ENCODE results near the gene CYFIP2. TPM values are rescaled to one million over a fixed set of nuclear protein-coding genes. Genes with fewer than 3 reads are reported as not detected.
A peak's percentile ranks its signal among the peaks of the same experiment; 100 is the strongest.

Gene CYFIP2
- total RNA-seq, 2 experiments from 2014 or later: 452 to 606 TPM

DNA sequence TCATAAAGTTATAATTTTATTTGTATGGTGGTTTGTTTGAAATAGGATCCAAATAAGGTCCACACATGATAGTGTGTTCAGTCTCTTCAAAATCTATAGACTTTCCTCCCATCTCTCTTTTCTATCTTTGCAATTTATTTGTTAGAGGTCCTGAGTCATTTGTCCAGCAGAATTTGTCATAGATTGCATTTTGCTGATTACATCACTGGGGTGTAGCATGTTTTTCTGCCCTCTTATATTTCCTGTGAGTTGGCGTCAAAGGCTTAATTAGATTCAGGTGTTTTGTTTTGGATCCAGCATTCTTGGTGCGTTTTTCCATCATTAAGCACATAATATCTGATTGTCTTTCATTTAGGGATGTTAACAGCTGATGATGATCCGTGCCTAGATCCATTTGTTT lies 15.0 kb downstream of the CYFIP2 start:
- CTCF ChIA-PET: interaction anchor here (0.6 kb wide), 1 partner anchor 28 kb away, joined by 3 read pairs; no protein-coding TSS in a partner anchor

GRCh38 chr5:157282150-157282549 lies 16.2 kb downstream of the CYFIP2 start:
- Mint-ChIP-seq H3K4me1 (peaks cover 83% of the 10 kb centered on the region), H3K36me3 (ENCODE audit: low read depth) (peaks cover 62% of the 10 kb centered on the region), H3K27ac (no peak overlapping the region), H3K9me3 (peaks cover 11% of the 10 kb centered on the region), H3K4me3 (no peak overlapping the region), H3K27me3 (no peaks in the 10 kb centered on the region)
- POLR2A ChIA-PET: no interaction called here
- CTCF ChIA-PET: interaction anchor here (2.6 kb wide), 1 partner anchor 10 kb away, joined by 7 read pairs; no protein-coding TSS in a partner anchor
- DNase-seq: no peak

More for the DNA sequence above, 15.0 kb downstream of the CYFIP2 start:
- Mint-ChIP-seq H3K4me3 (no peak overlapping the region), H3K9me3 (peaks cover 11% of the 10 kb centered on the region), H3K36me3 (ENCODE audit: low read depth) (peaks cover 63% of the 10 kb centered on the region), H3K27ac (peak overlapping the region; percentile 26), H3K4me1 (peaks cover 92% of the 10 kb centered on the region), H3K27me3 (no peaks in the 10 kb centered on the region)
- POLR2A ChIA-PET: no interaction called here
- no peak for DNase-seq

DNA sequence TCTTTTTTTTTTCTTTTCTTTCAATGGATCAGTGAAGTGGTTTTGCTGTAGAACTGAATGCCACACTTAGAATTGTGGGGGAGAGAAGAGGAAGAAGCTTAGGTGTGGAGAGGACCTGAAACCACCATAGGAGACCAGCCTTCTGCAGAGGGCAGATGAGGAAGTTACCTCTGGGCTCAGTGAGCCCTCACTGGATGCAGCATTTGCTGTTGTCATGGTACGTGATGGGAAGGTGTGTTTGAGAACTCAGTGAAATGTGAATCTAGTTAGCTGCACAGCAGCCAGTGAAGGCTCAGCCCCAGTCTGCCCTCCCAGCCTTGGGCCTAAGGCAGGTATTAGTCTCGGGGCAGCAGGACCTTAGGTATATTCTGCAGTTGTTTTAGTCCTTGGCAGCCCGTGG lies 17.5 kb downstream of the CYFIP2 start:
- Mint-ChIP-seq H3K27ac (peak overlapping the region; percentile 66), H3K4me1 (peaks cover 85% of the 10 kb centered on the region), H3K36me3 (ENCODE audit: low read depth) (peaks cover 66% of the 10 kb centered on the region), H3K9me3 (peaks cover 11% of the 10 kb centered on the region), H3K27me3 (no peaks in the 10 kb centered on the region), H3K4me3 (peak overlapping the region; percentile 20)
- CTCF ChIA-PET: interaction anchor here (1.1 to 2.6 kb wide), 2 partner anchors 11 to 13 kb away, joined by 3 to 7 read pairs; no protein-coding TSS in a partner anchor
- DNase-seq: peak; percentile 59
- POLR2A ChIA-PET: no interaction called here

GRCh38 chr5:157284458-157285212 lies 18.7 kb downstream of the CYFIP2 start:
- Mint-ChIP-seq H3K27me3 (no peaks in the 10 kb centered on the region), H3K9me3 (peaks cover 11% of the 10 kb centered on the region), H3K36me3 (ENCODE audit: low read depth) (peaks cover 71% of the 10 kb centered on the region), H3K4me1 (peaks cover 85% of the 10 kb centered on the region), H3K4me3 (no peak overlapping the region), H3K27ac (no peak overlapping the region)
- CTCF ChIA-PET: interaction anchor here (2.6 kb wide), 1 partner anchor 12 kb away, joined by 7 read pairs; no protein-coding TSS in a partner anchor
- POLR2A ChIA-PET: no interaction called here
- DNase-seq: no peak

- Mint-ChIP-seq H3K4me3 (no peak overlapping the region), H3K9me3 (peaks cover 11% of the 10 kb centered on the region), H3K36me3 (ENCODE audit: low read depth) (peaks cover 73% of the 10 kb centered on the region), H3K27me3 (no peaks in the 10 kb centered on the region), H3K27ac (no peak overlapping the region), H3K4me1 (peaks cover 86% of the 10 kb centered on the region)
- CTCF ChIA-PET: interaction anchor here (0.9 to 1.3 kb wide), 2 partner anchors 17 to 23 kb away, joined by 3 to 4 read pairs; no protein-coding TSS in a partner anchor
- no peak for DNase-seq
- POLR2A ChIA-PET: no interaction called here
Observed at GRCh38 chr5:157285310-157286035, 19.6 kb downstream of the CYFIP2 start.

GRCh38 chr5:157286761-157287211 lies 20.9 kb downstream of the CYFIP2 start:
- H3K9me3 Mint-ChIP-seq: peaks cover 3% of the 10 kb centered on the region
- ChIA-PET POLR2A (no interaction called here), CTCF (interaction anchor here (1.0 to 1.5 kb wide), 5 partner anchors 8 to 97 kb away, joined by 4 read pairs; no protein-coding TSS in a partner anchor)
- H3K27me3 Mint-ChIP-seq: no peaks in the 10 kb centered on the region
- peaks cover 71% of the 10 kb centered on the region for H3K36me3 Mint-ChIP-seq (ENCODE audit: low read depth)
- H3K4me1 Mint-ChIP-seq: peaks cover 85% of the 10 kb centered on the region
- H3K4me3 Mint-ChIP-seq: no peak overlapping the region
- DNase-seq: no peak
- no peak overlapping the region for H3K27ac Mint-ChIP-seq

- DNase-seq: no peak
- POLR2A ChIA-PET: interaction anchor here (0.8 kb wide), 1 partner anchor 15 kb away, joined by 4 read pairs; no protein-coding TSS in a partner anchor
- CTCF ChIA-PET: interaction anchor here (0.6 to 1.5 kb wide), 3 partner anchors 12 to 19 kb away, joined by 3 to 4 read pairs (median 4); no protein-coding TSS in a partner anchor
- Mint-ChIP-seq H3K9me3 (no peaks in the 10 kb centered on the region), H3K4me3 (no peak overlapping the region), H3K36me3 (ENCODE audit: low read depth) (peaks cover 75% of the 10 kb centered on the region), H3K27me3 (no peaks in the 10 kb centered on the region), H3K27ac (peak overlapping the region; percentile 83), H3K4me1 (peaks cover 73% of the 10 kb centered on the region)
Observed at GRCh38 chr5:157288405-157289163, 22.7 kb downstream of the CYFIP2 start.

- Mint-ChIP-seq H3K4me1 (peaks cover 72% of the 10 kb centered on the region), H3K4me3 (no peak overlapping the region), H3K9me3 (no peaks in the 10 kb centered on the region), H3K27ac (peak overlapping the region; percentile 72), H3K36me3 (ENCODE audit: low read depth) (peaks cover 81% of the 10 kb centered on the region), H3K27me3 (no peaks in the 10 kb centered on the region)
- ChIA-PET CTCF (interaction anchor here (1.5 kb wide), 1 partner anchor 13 kb away, joined by 4 read pairs; no protein-coding TSS in a partner anchor), POLR2A (no interaction called here)
- DNase-seq: no peak
Observed at GRCh38 chr5:157289164-157289819, 23.4 kb downstream of the CYFIP2 start.

- Mint-ChIP-seq H3K36me3 (ENCODE audit: low read depth) (peaks cover 80% of the 10 kb centered on the region), H3K4me1 (peaks cover 69% of the 10 kb centered on the region), H3K9me3 (no peaks in the 10 kb centered on the region), H3K27me3 (no peaks in the 10 kb centered on the region), H3K4me3 (no peak overlapping the region), H3K27ac (peak overlapping the region; percentile 62)
- DNase-seq: no peak
- CTCF ChIA-PET: interaction anchor here (1.7 kb wide), 1 partner anchor 23 kb away, joined by 4 read pairs; no protein-coding TSS in a partner anchor
- POLR2A ChIA-PET: no interaction called here
Observed at GRCh38 chr5:157290156-157290980, 24.4 kb downstream of the CYFIP2 start.

DNA sequence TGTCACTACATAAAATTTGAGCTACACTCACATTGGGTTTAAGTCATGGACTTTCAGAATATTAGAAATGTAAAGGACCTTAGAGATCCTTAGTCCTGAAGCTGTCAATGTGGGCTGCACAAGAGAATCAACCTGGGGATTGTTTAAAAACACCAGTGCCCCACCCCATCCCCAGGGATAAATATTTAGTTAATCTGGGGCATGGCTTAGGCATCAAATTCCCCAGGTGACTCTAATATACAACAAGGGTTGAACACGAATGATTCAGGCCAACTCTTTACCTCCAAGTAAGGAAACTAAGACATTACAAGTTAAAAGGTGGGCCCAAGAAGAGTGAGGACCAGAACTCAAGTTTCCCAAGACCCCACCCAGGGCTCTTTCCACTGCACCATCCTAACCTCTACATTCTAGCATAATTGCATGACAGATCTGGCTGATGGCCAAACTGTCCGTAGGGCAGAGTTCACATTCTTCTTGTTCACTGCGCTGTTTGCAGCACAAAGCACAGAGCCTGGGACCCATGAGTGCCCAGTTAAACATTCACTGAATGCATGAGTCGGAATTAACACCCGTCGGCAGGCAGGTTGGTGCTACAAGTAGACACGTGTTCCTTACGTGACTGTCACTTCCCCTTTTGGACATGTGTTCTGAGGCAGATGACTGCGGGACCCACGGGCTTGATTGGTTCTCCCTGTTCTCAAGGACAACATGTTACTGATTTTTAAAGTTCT lies 25.2 kb downstream of the CYFIP2 start:
- Mint-ChIP-seq H3K27me3 (no peaks in the 10 kb centered on the region), H3K9me3 (no peaks in the 10 kb centered on the region), H3K4me3 (no peak overlapping the region), H3K27ac (peak overlapping the region; percentile 44), H3K4me1 (peaks cover 69% of the 10 kb centered on the region), H3K36me3 (ENCODE audit: low read depth) (peaks cover 82% of the 10 kb centered on the region)
- ChIA-PET POLR2A (no interaction called here), CTCF (interaction anchor here (1.7 kb wide), 1 partner anchor 24 kb away, joined by 4 read pairs; no protein-coding TSS in a partner anchor)
- no peak for DNase-seq

DNA sequence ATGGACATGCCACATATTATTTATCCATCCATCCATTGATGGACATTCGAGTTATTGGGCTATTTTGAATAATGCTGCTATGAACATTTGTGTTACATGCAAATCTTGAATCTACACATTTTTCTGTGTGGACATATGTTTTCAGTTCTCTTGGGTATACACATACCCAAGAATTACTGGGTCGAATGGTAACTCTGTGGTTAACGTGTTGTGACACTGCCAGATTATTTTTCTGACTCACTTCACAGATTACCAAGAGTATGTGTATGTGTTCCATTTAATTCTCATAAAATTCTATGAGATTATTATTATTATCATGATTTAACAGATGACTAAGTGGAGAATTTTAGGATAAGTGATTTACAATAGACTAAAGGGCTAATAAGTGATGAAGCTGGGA lies 26.7 kb downstream of the CYFIP2 start:
- DNase-seq: no peak
- ChIA-PET POLR2A (no interaction called here), CTCF (no interaction called here)
- H3K4me3 Mint-ChIP-seq: no peak overlapping the region
- peaks cover 71% of the 10 kb centered on the region for H3K4me1 Mint-ChIP-seq
- H3K9me3 Mint-ChIP-seq: no peaks in the 10 kb centered on the region
- peaks cover 83% of the 10 kb centered on the region for H3K36me3 Mint-ChIP-seq (ENCODE audit: low read depth)
- no peak overlapping the region for H3K27ac Mint-ChIP-seq
- no peaks in the 10 kb centered on the region for H3K27me3 Mint-ChIP-seq
